GM21576 (cell line): ENCODE data around the gene GLRA1.
"Not testable (repeated sequence)": the region's sequence is repeated elsewhere in the genome, so short reads cannot be mapped to it uniquely, and the experiment has no call there.

Experiments used
- ATAC-seq: cut with Tn5 transposase; IDR thresholded peaks from one replicate; pipeline ENCODE4 v1.9.1; 2021; ENCODE audit warnings: mild to moderate bottlenecking, moderate library complexity; ENCODE audit not compliant: unreplicated experiment

Gene GLRA1

GRCh38 chr5:151886546-151887275 lies 37.9 kb downstream of the GLRA1 start:
- no peak for ATAC-seq

DNA sequence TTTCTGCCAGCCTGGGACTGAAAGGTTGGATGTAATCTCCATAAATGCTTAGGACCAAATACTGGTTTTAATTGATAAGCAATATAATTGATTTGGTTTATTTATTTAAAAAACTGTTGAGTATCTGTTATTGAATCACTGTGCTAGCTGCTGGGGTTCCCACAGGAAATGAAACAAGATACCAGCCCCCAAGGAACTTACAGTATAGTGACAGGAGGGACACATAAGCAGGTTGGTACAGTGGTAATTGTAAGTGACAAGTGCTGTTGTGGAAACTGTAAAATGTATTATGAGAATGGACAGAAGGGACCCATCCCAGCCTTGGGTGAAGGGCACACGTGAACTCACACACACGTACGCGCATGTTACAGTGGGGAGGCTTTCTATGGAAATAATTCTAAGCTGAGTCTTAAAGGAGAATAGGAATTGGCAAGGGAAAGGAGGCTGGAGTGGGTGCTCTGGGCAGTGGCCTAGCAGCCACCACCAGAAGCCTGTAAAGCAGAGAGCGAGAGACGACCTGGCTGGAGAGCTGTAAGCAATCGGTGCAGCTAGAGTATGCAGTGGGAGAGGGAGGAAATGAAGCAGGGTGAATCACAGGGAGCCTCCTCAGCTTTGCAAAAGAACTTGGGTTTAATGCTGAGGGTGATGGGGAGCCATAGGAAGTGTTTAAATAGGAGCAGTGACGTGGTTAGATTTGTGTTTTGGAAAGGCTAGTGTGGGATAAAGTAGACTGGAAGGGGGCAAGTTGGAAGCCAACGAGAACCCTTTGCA lies 39.3 kb downstream of the GLRA1 start:
- no peak for ATAC-seq

DNA sequence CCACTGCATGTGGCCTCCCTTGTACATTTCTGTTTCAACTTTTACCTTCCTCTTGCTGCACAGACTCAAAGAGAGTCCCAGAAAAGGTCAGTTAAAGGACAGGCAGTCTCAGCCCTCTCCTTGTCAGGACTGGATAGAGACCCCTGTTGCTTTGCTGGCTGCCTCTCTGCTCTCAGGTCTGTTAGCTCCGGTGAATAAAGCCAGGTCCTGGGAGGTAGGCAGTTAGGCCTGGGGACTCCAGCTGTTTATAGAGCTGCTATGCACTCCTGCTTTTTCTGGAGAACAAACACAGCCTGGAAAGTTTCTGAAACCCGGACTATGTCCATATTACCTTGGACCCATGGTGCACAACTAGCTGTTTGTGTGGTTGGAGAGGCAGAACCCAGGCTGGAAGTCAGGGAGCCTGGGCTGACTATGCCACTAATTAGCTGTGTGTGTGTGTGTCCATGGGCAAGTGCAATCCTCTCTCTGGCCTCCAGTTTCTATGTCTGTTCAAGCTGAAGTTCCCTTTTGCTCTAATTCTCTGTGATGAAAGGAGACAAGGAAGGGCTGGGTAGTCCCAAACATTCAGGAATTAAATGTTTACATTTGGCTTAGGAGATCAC lies 42.9 kb downstream of the GLRA1 start:
- no peak for ATAC-seq

DNA sequence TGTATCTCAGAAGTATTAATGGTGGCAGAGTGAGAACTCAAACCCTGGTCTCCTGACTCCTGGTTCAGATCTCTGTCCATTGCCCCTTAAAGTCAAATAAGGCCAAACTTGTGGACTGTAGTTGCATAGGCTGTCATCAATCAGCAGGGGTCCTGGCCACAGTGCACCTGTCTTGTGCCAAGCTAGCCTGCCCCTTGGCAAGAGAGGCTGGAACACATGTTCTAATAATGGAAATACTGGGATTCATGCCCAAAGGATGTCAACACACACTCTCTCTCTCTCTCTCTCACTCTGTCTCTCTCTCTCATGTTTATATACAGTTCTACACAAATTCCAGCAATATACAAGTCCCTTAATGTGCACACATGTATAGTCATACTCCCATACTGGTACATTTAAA lies 44.3 kb downstream of the GLRA1 start:
- no peak for ATAC-seq

DNA sequence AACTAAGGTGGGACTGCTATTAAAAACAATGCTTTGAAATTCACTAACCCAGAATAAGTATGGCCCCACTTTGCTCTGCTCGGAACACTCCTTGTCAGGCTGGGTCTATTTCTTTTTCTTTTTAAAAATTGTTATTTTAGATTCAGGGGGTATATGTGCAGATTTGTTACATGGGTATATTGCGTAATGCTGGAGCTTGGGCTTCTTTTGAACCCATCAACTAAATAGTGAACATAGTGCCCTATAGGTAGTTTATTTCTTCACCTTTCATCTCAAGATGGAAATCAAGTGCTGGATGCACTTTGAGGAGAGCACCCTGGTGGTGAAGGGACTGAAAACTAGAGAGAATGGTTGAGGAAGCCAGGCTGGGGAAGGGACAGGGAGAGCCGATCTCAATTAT lies 51.0 kb downstream of the GLRA1 start:
- ATAC-seq, result no peak

DNA sequence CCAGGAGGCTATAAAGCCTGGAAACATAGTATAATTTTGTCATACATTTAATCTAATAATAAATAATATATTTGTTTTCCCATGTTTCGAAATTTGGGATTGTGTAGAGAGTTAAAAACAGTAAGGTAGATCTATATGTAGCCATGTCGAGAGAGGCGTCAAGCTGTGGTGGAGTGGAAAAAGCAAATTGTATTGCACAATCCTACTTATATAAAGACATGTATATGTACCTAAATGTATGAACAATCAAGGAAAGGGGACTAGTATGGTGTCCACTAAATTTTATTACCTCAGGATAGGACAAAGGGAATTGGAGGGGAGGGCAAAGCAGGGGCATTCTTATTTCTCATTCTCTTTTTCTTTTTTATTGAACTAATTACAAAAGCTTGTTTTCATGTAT lies 52.0 kb downstream of the GLRA1 start:
- no peak for ATAC-seq

GRCh38 chr5:151870820-151871219 lies 53.8 kb downstream of the GLRA1 start:
- no peak for ATAC-seq

GRCh38 chr5:151870271-151870670 lies 54.4 kb downstream of the GLRA1 start:
- ATAC-seq, result no peak

DNA sequence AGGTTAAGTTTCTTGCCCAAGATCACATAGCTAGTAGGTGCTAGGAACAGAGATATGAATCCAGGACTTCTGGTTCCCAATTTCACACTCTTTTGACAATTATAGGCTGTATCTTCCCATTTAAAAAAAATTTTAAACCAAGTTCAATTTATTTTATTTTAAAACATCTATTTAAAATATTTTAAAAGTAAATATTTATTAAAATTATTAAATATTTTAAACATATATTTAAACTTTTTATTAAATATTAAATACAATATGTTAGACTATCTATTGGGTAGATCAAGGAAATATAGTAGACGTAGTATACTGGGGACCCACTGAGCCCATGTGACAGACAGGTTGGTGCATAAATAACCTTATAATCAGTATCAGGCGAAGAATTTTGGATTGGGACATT lies 54.8 kb downstream of the GLRA1 start:
- no peak for ATAC-seq

- no peak for ATAC-seq
Measured at GRCh38 chr5:151868451-151868850, 56.2 kb downstream of the GLRA1 start.

DNA sequence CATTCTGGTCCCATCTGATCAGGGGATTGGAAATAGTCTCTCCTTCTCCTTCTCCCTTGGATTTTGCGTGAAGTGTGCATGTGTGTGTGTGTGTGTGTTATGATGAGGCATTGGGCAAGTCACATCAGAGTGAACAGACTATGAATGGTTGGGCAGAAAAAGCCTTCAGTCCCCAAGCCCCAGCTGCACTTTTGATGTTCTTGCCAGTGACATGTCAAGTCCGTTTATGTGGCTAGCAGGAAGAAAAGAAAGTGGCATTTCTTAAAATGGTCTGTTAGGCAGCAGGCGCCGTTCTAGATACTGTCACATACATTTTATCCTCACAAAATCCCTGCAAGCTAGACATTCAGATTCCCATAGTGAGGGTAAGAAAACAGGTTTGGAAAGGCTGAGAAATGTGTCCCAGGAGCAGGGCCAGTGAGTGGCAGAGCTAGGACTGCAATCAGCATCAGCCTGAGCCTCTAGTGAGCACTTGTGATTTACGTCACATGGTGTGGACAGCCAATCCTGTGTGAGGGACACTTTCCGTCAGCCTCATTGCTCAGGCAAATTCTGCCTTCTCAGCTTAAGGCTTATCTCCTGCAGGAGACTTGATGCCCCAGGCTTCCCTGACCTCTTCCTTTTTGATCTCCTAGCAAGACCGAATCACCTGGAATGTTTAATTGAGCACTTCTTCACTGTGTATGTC lies 60.4 kb downstream of the GLRA1 start:
- no peak for ATAC-seq

GRCh38 chr5:151863566-151863965 lies 61.1 kb downstream of the GLRA1 start:
- no peak for ATAC-seq

DNA sequence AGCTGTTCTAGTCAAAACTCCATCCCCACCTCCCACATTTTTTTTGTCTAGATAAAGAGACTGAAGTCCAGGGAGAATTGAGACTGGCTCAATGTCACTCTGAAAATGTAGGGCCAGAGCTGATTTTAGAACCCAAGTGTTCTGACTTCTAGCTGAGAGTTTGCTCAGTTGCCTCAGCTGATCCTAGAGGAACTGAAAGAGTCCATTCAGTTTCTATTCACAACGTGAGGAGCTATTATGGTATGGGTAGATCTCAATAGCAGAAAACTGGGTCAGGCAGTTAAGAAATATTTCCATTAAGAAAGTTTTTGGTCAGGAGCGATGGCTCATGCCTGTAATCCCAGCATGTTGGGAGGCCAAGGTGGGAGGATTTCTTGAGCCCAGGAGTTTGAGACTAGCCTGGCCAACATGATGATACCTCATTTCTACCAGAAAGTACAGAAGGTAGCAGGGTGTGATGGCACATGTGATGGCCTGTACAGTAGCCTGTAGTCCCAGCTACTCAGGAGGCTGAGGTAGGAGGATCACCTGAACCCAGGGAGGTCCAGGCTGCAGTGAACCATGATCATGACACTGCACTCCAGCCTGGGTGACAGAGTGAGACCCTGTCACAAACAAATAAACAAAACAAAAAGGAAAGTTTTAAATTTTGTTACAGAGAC lies 61.7 kb downstream of the GLRA1 start:
- peak; percentile 88 for ATAC-seq

- ATAC-seq, result not testable (repeated sequence)
Measured at GRCh38 chr5:151860867-151861266, 63.8 kb downstream of the GLRA1 start.

- no peak for ATAC-seq
Measured at GRCh38 chr5:151856861-151857260, 67.8 kb downstream of the GLRA1 start.

DNA sequence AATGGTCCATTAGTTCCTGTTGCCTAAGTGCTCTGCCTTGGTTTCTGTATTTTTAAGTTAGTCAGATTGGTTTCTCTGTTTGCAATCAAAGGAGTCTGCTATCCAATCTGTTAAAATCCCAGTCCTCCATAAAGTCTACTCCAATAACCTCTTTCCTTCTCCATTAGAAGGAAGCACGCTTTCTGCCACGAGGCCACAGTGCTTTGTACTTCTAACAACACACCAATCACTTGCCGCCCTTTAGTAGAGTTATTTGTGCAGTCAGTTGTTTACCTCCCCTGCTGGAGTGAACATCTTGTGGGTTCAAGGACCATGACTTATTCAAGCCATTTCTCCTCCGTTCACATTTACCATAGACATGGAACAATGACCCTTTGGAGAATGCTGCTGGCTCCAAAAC lies 69.0 kb downstream of the GLRA1 start:
- no peak for ATAC-seq

DNA sequence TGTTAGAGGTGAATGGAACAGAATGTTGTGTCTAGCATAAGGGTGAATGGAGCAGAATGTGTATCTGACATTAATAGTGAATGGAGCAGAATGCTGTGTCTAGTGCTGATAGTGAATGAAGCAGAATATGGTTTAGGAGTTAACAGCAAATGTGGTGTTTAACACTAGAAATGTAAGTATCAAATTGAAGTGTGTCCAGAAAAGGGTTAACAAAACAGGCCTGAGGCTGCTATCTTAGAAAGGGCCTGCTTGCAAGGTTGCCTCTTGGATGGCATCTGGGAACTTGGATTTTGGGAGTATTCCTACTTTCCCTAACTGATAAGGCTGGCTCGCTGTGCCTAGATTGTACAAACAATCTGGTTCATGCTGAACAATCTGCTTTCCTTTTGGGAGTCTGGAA lies 76.8 kb downstream of the GLRA1 start:
- ATAC-seq, result no peak

DNA sequence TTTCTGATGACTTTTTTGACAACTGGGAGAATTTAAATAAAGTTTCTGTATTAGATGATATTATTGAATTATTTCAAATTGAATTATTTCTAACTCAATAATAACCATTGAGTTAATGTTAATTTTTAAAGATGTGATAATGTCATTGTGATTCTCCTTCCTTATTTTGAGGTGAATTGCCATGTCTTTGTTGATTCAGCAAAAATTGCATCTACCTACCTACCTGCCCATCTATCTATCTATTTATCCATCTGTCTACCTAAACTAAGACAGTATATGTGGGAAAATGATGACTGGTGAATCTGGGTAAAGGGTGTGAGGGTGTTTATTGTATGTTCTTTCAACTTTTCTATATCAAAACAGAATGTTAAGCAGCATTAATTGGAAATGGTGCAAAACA lies 77.9 kb downstream of the GLRA1 start:
- no peak for ATAC-seq

DNA sequence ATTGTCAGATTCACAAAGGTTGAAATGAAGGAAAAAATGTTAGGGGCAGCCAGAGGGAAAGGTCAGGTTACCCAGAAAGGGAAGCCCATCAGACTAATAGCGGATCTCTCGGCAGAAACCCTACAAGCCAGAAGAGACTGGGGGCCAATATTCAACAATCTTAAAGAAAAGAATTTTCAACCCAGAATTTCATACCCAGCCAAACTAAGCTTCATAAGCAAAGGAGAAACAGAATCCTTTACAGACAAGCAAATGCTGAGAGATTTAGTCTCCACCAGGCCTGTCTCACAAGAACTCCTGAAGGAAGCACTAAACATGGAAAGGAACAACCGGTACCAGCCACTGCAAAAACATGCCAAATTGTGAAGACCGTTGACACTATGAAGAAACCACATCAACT lies 91.8 kb downstream of the GLRA1 start:
- not testable (repeated sequence) for ATAC-seq

DNA sequence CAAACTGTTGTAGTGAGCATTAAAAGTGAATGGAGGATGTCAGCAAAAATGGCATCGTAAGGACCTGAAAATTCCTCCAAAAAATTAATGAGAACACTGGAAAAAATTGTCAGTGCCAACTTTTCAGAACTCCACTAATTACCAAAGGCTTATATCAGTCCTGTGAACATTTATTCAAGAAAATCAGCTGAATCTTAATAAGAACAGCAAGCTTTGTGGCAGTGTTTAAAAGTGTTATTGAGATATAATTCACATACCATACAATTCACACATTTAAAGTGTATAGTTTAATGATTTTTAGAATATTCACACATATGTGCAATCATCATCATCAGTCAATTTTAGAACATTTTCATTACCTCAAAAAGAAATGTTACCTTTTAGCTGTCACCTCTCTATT lies 95.3 kb downstream of the GLRA1 start:
- no peak for ATAC-seq

DNA sequence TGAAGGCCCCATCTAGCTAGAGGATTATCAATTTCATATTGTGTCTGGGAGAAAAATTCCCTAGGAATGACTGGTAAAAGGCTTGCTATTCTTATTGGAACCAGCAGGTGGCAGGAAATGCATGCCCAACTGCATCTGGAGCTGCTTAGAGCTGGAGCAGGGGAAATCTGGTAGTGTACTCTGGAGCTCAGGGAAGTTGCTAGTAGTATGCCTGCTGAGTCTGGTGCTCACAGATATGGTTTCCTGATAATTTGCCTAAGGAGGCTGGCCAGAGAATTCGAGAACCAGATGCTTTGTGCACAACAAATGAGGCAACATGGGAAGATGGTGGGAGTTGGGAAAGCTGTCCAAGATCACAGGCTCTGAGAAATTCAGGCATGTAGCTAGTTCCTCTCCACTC lies 99.2 kb downstream of the GLRA1 start:
- ATAC-seq, result peak; percentile 68
